Neuron (in vitro differentiated cells): ENCODE results near the gene EPHB3.

ENCODE experiments used
- H2AFZ ChIP-seq: one replicate; pipeline ENCODE4 v1.6.1; 2013; ENCODE audit warnings: low read depth, mild to moderate bottlenecking, inconsistent platforms, low read length, moderate library complexity
- H3K27me3 ChIP-seq: one replicate; pipeline ENCODE4 v1.6.1; 2013; ENCODE audit warnings: low read length; ENCODE audit not compliant: insufficient read depth
- H3K36me3 ChIP-seq: one replicate; pipeline ENCODE4 v1.6.1; 2013; ENCODE audit warnings: low read length; ENCODE audit not compliant: insufficient read depth
- H3K4me1 ChIP-seq: one replicate; pipeline ENCODE4 v1.6.1; 2013; ENCODE audit warnings: low read length; ENCODE audit not compliant: insufficient read depth
- H3K4me3 ChIP-seq: 2 replicates; pipeline ENCODE4 v1.5.1; 2013; ENCODE audit warnings: mild to moderate bottlenecking, low read length, moderate library complexity
- H3K9me3 ChIP-seq: one replicate; pipeline ENCODE4 v1.6.1; 2013; ENCODE audit warnings: low read length

Gene EPHB3

GRCh38 chr3:184596233-184596632 lies 34.6 kb downstream of the EPHB3 start:
- H3K4me3 ChIP-seq = no peak overlapping the region
- peaks cover 18% of the 10 kb centered on the region for H3K27me3 ChIP-seq
- no peaks in the 10 kb centered on the region for H3K9me3 ChIP-seq
- peaks cover 27% of the 10 kb centered on the region for H3K4me1 ChIP-seq
- H2AFZ ChIP-seq = no peak overlapping the region
- H3K36me3 ChIP-seq = no peaks in the 10 kb centered on the region

DNA sequence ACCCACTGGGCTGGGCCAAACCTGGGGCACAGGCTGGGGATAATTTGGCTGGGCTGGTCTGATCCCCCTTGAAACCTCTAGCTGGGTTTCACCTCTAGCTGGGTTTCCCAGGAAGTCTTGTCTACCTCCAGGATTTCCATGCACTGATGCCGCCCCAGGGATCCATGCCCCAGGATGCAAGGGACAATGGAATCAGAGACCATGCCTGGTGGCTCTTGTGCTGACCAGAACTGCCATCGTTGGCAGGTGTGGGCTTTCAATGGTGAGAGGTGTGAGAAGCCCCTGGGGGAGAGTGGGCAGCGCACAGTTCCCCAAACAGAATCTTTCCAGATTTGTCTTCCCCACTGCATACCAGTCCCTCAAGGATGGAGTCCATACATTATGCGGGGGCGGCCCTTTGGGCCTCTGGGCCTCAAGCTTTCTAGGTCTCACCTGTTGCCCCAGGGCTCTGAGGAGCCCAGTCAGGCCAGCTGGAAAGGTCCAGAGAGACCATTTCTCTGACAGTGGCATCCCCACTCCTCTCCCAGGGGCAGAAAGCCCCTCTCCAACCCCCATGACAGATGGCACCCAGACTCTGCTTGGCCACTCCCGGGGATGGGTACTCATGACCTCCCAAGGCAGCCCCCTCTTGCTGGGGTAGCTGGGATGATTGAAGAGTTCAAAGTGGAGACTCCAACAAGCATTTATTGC lies 35.4 kb downstream of the EPHB3 start:
- Histone ChIP-seq H3K4me3 (no peak overlapping the region), H3K36me3 (no peaks in the 10 kb centered on the region), H3K27me3 (peaks cover 21% of the 10 kb centered on the region), H3K4me1 (peaks cover 32% of the 10 kb centered on the region), H3K9me3 (no peaks in the 10 kb centered on the region), H2AFZ (no peak overlapping the region)

DNA sequence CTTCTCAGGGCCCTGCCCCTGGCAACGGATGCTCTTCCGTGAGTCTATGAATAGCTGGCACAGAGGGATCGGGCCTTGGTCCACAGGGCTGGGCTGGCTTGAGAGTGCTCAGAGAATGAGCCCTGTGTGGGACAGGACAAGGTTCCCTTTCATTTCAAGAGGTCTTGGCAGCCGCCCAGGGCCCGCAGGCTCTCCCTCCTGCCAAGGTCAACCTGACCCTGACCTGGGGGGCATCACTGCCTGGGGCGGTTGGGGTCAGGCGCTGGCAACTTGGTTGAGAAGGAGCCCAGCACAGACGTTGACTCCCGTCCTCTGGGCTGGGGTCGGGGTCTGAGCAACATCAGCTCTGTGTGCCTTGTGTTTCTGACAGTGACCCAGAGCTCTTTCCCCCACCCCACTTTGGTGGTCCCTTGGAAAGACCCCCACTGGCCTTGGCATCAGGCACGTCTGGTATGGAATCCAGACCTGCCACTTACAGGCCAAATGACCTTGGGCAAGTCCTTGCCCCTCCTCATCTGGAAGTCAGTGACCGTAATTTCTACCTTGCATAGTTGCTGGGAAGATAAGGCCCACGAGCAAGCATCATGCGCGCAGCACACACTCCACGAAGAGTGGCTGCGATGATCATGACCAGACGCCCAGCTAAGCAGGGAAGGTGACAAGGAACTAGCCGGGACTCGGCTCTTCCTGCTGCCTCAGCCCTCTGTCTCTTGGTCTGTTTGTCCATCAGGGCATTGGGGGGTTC lies 36.4 kb downstream of the EPHB3 start:
- H3K4me3 ChIP-seq = no peak overlapping the region
- H3K36me3 ChIP-seq = no peaks in the 10 kb centered on the region
- no peaks in the 10 kb centered on the region for H3K9me3 ChIP-seq
- H3K27me3 ChIP-seq = peaks cover 21% of the 10 kb centered on the region
- no peak overlapping the region for H2AFZ ChIP-seq
- peaks cover 32% of the 10 kb centered on the region for H3K4me1 ChIP-seq

DNA sequence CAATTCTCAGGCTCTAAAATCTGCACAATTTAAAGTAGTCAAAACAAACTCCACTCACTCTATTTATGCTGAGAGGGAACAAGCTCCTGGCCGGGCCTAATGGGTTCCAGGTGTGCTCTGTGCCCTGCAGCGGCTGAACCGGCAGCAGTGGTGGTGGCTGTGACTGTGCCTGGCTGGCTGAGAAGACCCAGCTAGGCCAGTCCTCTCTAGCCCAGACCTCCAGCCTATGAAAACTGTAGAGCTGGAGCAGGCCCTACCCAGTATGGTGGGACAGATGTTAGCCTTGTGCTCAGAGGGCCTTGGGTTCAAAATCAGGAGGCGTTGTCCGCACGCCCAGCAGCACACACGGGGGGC lies 37.0 kb downstream of the EPHB3 start:
- peaks cover 32% of the 10 kb centered on the region for H3K4me1 ChIP-seq
- peaks cover 21% of the 10 kb centered on the region for H3K27me3 ChIP-seq
- no peaks in the 10 kb centered on the region for H3K9me3 ChIP-seq
- no peak overlapping the region for H3K4me3 ChIP-seq
- no peak overlapping the region for H2AFZ ChIP-seq
- H3K36me3 ChIP-seq = no peaks in the 10 kb centered on the region

DNA sequence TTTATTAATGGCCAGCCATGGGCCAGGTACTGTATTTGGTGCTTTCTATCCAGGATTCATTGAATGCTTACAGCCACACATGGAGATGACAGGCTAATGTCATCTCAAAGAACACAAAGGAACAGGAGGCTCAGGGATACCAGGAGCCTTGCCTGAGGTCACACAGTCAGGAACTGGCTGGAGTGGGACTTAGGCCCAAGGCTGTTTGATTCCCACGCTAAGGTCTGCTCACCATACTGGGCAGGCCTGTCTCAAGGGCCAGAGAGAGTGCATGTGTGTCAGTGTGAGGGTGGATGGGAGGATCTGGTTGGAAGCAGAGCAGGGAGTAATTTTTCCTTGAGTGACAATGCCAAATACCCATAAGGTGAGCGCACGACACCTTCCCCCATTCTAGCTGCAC lies 37.6 kb downstream of the EPHB3 start:
- Histone ChIP-seq H3K4me1 (peaks cover 31% of the 10 kb centered on the region), H3K36me3 (no peaks in the 10 kb centered on the region), H3K27me3 (peaks cover 21% of the 10 kb centered on the region), H2AFZ (no peak overlapping the region), H3K4me3 (no peak overlapping the region), H3K9me3 (no peaks in the 10 kb centered on the region)

GRCh38 chr3:184600685-184601377 lies 39.2 kb downstream of the EPHB3 start:
- Histone ChIP-seq H3K4me3 (no peak overlapping the region), H3K27me3 (peaks cover 21% of the 10 kb centered on the region), H3K9me3 (no peaks in the 10 kb centered on the region), H2AFZ (no peak overlapping the region), H3K36me3 (no peaks in the 10 kb centered on the region), H3K4me1 (peaks cover 36% of the 10 kb centered on the region)

- no peaks in the 10 kb centered on the region for H3K36me3 ChIP-seq
- H3K9me3 ChIP-seq = no peaks in the 10 kb centered on the region
- no peak overlapping the region for H2AFZ ChIP-seq
- H3K27me3 ChIP-seq = peaks cover 21% of the 10 kb centered on the region
- peak overlapping the region; percentile 20 for H3K4me3 ChIP-seq
- peaks cover 36% of the 10 kb centered on the region for H3K4me1 ChIP-seq
Observed at GRCh38 chr3:184601576-184602371, 40.2 kb downstream of the EPHB3 start.

GRCh38 chr3:184602372-184603150 lies 41.0 kb downstream of the EPHB3 start:
- Histone ChIP-seq H2AFZ (no peak overlapping the region), H3K27me3 (peaks cover 21% of the 10 kb centered on the region), H3K9me3 (no peaks in the 10 kb centered on the region), H3K36me3 (no peaks in the 10 kb centered on the region), H3K4me3 (peak overlapping the region; percentile 20), H3K4me1 (peaks cover 36% of the 10 kb centered on the region)

DNA sequence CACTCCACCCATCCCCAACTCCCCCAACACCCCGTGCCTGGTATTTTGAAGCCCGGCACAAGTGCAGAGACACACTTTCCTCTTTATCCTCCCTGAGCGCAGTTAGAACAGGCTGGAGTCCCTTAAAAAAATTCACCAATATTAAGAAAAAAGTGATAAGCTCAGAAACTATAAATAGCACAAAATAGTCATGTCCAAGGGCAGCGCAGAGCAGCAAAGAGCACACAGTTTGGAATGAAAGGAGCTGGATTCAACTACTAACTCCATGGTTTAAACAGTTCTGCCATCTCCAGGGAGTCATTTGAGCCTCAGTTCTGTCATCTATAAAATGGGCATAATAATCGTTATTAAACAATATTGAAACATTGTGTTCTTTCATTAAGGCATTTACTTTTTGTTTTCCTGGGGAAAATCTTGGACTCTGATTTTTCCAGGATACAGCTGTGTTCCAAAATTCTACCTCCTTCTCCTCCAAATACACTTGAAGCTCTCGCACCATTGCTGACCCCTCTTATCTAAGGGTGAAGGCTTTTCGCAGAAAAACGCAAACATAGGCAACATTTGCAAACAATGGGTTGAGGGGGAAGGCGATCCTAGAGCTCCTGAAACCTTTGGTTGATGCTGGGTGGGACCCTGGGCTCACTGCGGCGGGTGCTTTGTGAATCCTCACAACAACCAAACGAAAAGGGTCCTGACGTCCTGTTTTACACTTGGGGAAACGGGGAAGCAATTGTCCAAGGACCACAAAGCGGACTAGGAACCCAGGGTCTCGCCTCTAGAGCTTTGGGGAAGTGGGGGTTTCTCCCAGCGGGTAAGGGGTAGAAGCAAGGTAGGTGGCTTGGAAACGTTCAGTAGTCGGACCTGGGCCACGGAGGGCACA lies 41.8 kb downstream of the EPHB3 start:
- Histone ChIP-seq H3K9me3 (no peaks in the 10 kb centered on the region), H3K4me3 (peak overlapping the region; percentile 53), H3K36me3 (no peaks in the 10 kb centered on the region), H3K27me3 (peaks cover 21% of the 10 kb centered on the region), H2AFZ (peak overlapping the region; percentile 69), H3K4me1 (peaks cover 36% of the 10 kb centered on the region)

GRCh38 chr3:184604039-184604601 lies 42.5 kb downstream of the EPHB3 start:
- Histone ChIP-seq H3K4me3 (peak overlapping the region; percentile 53), H3K9me3 (no peaks in the 10 kb centered on the region), H3K4me1 (peaks cover 36% of the 10 kb centered on the region), H2AFZ (peak overlapping the region; percentile 69), H3K27me3 (peaks cover 21% of the 10 kb centered on the region), H3K36me3 (no peaks in the 10 kb centered on the region)

- Histone ChIP-seq H2AFZ (peak overlapping the region; percentile 69), H3K9me3 (no peaks in the 10 kb centered on the region), H3K4me1 (peaks cover 36% of the 10 kb centered on the region), H3K27me3 (peaks cover 18% of the 10 kb centered on the region), H3K36me3 (no peaks in the 10 kb centered on the region), H3K4me3 (peak overlapping the region; percentile 53)
Observed at GRCh38 chr3:184604615-184605290, 43.2 kb downstream of the EPHB3 start.
